ENCODE measurements around the gene EP400.

- TF ChIP-seq, protein P1, sequence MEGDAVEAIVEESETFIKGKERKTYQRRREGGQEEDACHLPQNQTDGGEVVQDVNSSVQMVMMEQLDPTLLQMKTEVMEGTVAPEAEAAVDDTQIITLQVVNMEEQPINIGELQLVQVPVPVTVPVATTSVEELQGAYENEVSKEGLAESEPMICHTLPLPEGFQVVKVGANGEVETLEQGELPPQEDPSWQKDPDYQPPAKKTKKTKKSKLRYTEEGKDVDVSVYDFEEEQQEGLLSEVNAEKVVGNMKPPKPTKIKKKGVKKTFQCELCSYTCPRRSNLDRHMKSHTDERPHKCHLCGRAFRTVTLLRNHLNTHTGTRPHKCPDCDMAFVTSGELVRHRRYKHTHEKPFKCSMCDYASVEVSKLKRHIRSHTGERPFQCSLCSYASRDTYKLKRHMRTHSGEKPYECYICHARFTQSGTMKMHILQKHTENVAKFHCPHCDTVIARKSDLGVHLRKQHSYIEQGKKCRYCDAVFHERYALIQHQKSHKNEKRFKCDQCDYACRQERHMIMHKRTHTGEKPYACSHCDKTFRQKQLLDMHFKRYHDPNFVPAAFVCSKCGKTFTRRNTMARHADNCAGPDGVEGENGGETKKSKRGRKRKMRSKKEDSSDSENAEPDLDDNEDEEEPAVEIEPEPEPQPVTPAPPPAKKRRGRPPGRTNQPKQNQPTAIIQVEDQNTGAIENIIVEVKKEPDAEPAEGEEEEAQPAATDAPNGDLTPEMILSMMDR (IDR thresholded peaks at IDR 0.05), result no peak
- no peak for TF ChIP-seq POLR2A (IDR thresholded peaks at IDR 0.05)
Observed at GRCh38 chr12:131963381-131963780, 13.6 kb downstream of the EP400 start.

Measured in adrenal gland (tissue), 5 donors.